ENCODE data around the gene ATP10D. TPM values are rescaled to one million over a fixed set of nuclear protein-coding genes. Genes with fewer than 3 reads are reported as not detected.
A peak's percentile ranks its signal among the peaks of the same experiment; 100 is the strongest.

The ATP10D gene
- total RNA-seq, 1 donor from 2014 or later = 34.9 TPM

- H3K27ac Mint-ChIP-seq = no peak overlapping the region
- no peaks in the 10 kb centered on the region for H3K9me3 Mint-ChIP-seq
- H3K27me3 Mint-ChIP-seq (ENCODE audit: low read depth) = no peaks in the 10 kb centered on the region
- no peak overlapping the region for H3K4me3 Mint-ChIP-seq
- no peak for DNase-seq (ENCODE audit: low spot score in 2 of 2, unreplicated experiment in 2 of 2)
- peaks cover 5% of the 10 kb centered on the region for H3K36me3 Mint-ChIP-seq
- H3K4me1 Mint-ChIP-seq = no peaks in the 10 kb centered on the region
- TF ChIP-seq CTCF (IDR thresholded peaks at IDR 0.05; ENCODE audit: unreplicated experiment) = no peak
Measured at GRCh38 chr4:47499700-47500099, 14.6 kb downstream of the ATP10D start.

DNA sequence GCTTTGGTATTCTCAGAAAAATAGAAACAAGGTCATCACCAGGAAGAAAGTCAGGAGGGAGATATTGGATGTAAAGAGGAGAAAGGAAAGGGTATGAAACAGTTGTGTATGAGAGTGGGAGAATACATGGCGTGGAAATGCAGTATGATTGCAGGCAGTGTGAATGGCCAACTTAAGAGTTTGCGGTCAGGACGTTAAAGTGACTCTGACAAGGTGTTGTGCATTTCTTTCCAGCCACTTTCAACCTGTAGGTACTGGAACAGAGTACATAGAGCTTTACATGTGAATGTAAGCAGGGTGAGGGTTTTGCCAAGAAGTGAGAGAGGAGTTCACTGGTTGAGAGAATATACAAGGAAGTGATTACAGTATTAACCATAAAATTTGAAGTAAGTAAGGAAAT is 15.7 kb downstream of the ATP10D start:
- Mint-ChIP-seq H3K27ac (no peak overlapping the region), H3K9me3 (no peaks in the 10 kb centered on the region), H3K4me1 (no peaks in the 10 kb centered on the region), H3K4me3 (no peak overlapping the region), H3K36me3 (peaks cover 5% of the 10 kb centered on the region), H3K27me3 (ENCODE audit: low read depth) (no peaks in the 10 kb centered on the region)
- no peak for TF ChIP-seq CTCF (IDR thresholded peaks at IDR 0.05; ENCODE audit: unreplicated experiment)
- no peak for DNase-seq (ENCODE audit: low spot score in 2 of 2, unreplicated experiment in 2 of 2)

DNA sequence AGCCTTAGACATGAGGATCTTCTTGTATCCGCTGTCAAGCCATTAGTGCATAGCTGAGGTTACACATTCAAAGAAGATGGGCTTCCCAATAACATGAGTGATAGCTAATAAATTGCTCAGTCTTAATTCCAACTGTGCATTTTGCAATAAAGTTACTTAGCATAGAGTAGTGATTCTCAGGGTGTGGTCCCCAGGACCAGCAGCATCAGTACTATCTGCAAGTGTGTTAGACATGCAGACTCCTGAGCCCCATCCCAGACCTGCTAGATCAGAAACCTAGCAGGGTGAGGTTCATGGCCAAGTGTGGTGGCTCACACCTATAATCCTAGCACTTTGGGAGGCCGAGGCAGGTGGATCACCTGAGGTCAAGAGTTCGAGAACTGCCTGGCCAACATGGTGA is 20.1 kb downstream of the ATP10D start:
- Mint-ChIP-seq H3K27me3 (ENCODE audit: low read depth) (no peaks in the 10 kb centered on the region), H3K4me1 (peaks cover under 1% of the 10 kb centered on the region), H3K36me3 (peaks cover 3% of the 10 kb centered on the region), H3K27ac (no peak overlapping the region), H3K4me3 (no peak overlapping the region), H3K9me3 (no peaks in the 10 kb centered on the region)
- TF ChIP-seq CTCF (IDR thresholded peaks at IDR 0.05; ENCODE audit: unreplicated experiment) = no peak
- no peak for DNase-seq (ENCODE audit: low spot score in 2 of 2, unreplicated experiment in 2 of 2)

GRCh38 chr4:47505666-47506065 is 20.6 kb downstream of the ATP10D start:
- Mint-ChIP-seq H3K4me1 (peaks cover 6% of the 10 kb centered on the region), H3K27me3 (ENCODE audit: low read depth) (no peaks in the 10 kb centered on the region), H3K9me3 (no peaks in the 10 kb centered on the region), H3K4me3 (no peak overlapping the region), H3K27ac (no peak overlapping the region), H3K36me3 (peaks cover 3% of the 10 kb centered on the region)
- DNase-seq (ENCODE audit: low spot score in 2 of 2, unreplicated experiment in 2 of 2) = no peak
- no peak for TF ChIP-seq CTCF (IDR thresholded peaks at IDR 0.05; ENCODE audit: unreplicated experiment)

GRCh38 chr4:47510506-47511143 is 25.6 kb downstream of the ATP10D start:
- peaks cover 2% of the 10 kb centered on the region for H3K9me3 Mint-ChIP-seq
- peak overlapping the region; percentile 74 for H3K27ac Mint-ChIP-seq
- peaks cover 15% of the 10 kb centered on the region for H3K4me1 Mint-ChIP-seq
- DNase-seq (ENCODE audit: low spot score in 2 of 2, unreplicated experiment in 2 of 2) = no peak
- H3K4me3 Mint-ChIP-seq = no peak overlapping the region
- TF ChIP-seq CTCF (IDR thresholded peaks at IDR 0.05; ENCODE audit: unreplicated experiment) = no peak
- H3K27me3 Mint-ChIP-seq (ENCODE audit: low read depth) = no peaks in the 10 kb centered on the region
- H3K36me3 Mint-ChIP-seq = peaks cover 28% of the 10 kb centered on the region

- no peak overlapping the region for H3K27ac Mint-ChIP-seq
- H3K9me3 Mint-ChIP-seq = peaks cover 2% of the 10 kb centered on the region
- no peak for TF ChIP-seq CTCF (IDR thresholded peaks at IDR 0.05; ENCODE audit: unreplicated experiment)
- H3K4me3 Mint-ChIP-seq = no peak overlapping the region
- H3K36me3 Mint-ChIP-seq = peaks cover 29% of the 10 kb centered on the region
- H3K4me1 Mint-ChIP-seq = peaks cover 15% of the 10 kb centered on the region
- H3K27me3 Mint-ChIP-seq (ENCODE audit: low read depth) = no peaks in the 10 kb centered on the region
- no peak for DNase-seq (ENCODE audit: low spot score in 2 of 2, unreplicated experiment in 2 of 2)
Measured at GRCh38 chr4:47513461-47513860, 28.4 kb downstream of the ATP10D start.

All from mesothelial cell of epicardium (in vitro differentiated cells).